CD14-positive monocyte (primary cell): ENCODE results near the gene GTF2A1L. TPM values are rescaled to one million over a fixed set of nuclear protein-coding genes. Genes with fewer than 3 reads are reported as not detected.

Source experiments
- DNase-seq, 3 donors: peaks; one replicate each; pipeline ENCODE4 v3.0.0-alpha.2; 2011 to 2022
- H2AFZ ChIP-seq: 2 replicates; pipeline ENCODE4 v1.6.0; 2012; ENCODE audit warnings: mild to moderate bottlenecking, low read depth, low read length, inconsistent platforms; ENCODE audit not compliant: insufficient read depth, poor library complexity, severe bottlenecking
- H3K27ac ChIP-seq, 2 donors: 1 replicate in 1 of 2; 2 replicates in 1 of 2; pipeline ENCODE4 v1.5.1; 2012 to 2013; ENCODE audit warnings: low read length in 2 of 2, control low read depth in 1 of 2, inconsistent platforms in 1 of 2, low read depth in 1 of 2, mild to moderate bottlenecking in 1 of 2
- H3K27me3 ChIP-seq, 2 donors: one replicate each; pipeline versions ENCODE4 v1.6.0 to v1.6.1; 2011 to 2013; ENCODE audit warnings: low read length in 2 of 2; ENCODE audit not compliant: control insufficient read depth in 2 of 2, insufficient read depth in 2 of 2
- H3K36me3 ChIP-seq, 2 donors: replicated peaks in 1 of 2; 1 replicate in 1 of 2; 2 replicates in 1 of 2; pipeline versions ENCODE4 v1.5.1 to v1.6.1; 2012 to 2013; ENCODE audit warnings: low read length in 2 of 2, control low read depth in 1 of 2, inconsistent platforms in 1 of 2, mild to moderate bottlenecking in 1 of 2; ENCODE audit not compliant: insufficient read depth in 2 of 2, control insufficient read depth in 1 of 2
- H3K4me1 ChIP-seq, 2 donors: 1 replicate in 1 of 2; 2 replicates in 1 of 2; pipeline versions ENCODE4 v1.5.1 to v1.6.1; 2012 to 2013; ENCODE audit warnings: low read length in 2 of 2, control low read depth in 1 of 2, inconsistent platforms in 1 of 2, mild to moderate bottlenecking in 1 of 2, moderate library complexity in 1 of 2; ENCODE audit not compliant: insufficient read depth in 2 of 2, control insufficient read depth in 1 of 2
- H3K4me2 ChIP-seq: replicated peaks from 2 replicates; pipeline ENCODE3; 2012; ENCODE audit warnings: low read length, moderate library complexity, mild to moderate bottlenecking; ENCODE audit not compliant: poor library complexity, severe bottlenecking; ENCODE audit errors: extremely low read depth
- H3K4me3 ChIP-seq, 3 experiments: fragments of 200-600 bp in 1 of 3; sonication (generic) in 1 of 3; replicated peaks in 1 of 3; 1 replicate in 2 of 3; 2 replicates in 1 of 3; pipeline ENCODE4 v1.5.1; 2011 to 2013; ENCODE audit warnings: low read length in 3 of 3, mild to moderate bottlenecking in 3 of 3, control low read depth in 2 of 3, low read depth in 2 of 3, inconsistent platforms in 1 of 3, moderate library complexity in 1 of 3
- H3K79me2 ChIP-seq: 2 replicates; pipeline ENCODE4 v1.6.0; 2012; ENCODE audit warnings: mild to moderate bottlenecking, control low read depth, inconsistent platforms, low read length, moderate library complexity; ENCODE audit not compliant: insufficient read depth
- H3K9ac ChIP-seq: 2 replicates; pipeline ENCODE4 v1.6.0; 2017; ENCODE audit warnings: low read length, mild to moderate bottlenecking; ENCODE audit not compliant: insufficient read depth, poor library complexity, severe bottlenecking
- H3K9me3 ChIP-seq, 2 donors: replicated peaks in 1 of 2; 1 replicate in 1 of 2; 2 replicates in 1 of 2; pipeline versions ENCODE4 v1.5.1 to v1.6.1; 2012 to 2013; ENCODE audit warnings: low read length in 2 of 2, control low read depth in 1 of 2; ENCODE audit not compliant: control insufficient read depth in 1 of 2, insufficient read depth in 1 of 2
- H4K20me1 ChIP-seq: 2 replicates; pipeline ENCODE4 v1.6.0; 2012; ENCODE audit warnings: mild to moderate bottlenecking, low read length, control low read depth, moderate library complexity; ENCODE audit not compliant: insufficient read depth
- H3K27ac Mint-ChIP-seq, 7 donors: one replicate each; pipeline ENCODE4 v1.8.0; 2020; ENCODE audit warnings: mild to moderate bottlenecking in 7 of 7, mixed read lengths in 7 of 7, moderate library complexity in 6 of 7, inconsistent platforms in 2 of 7
- H3K27me3 Mint-ChIP-seq, 3 donors: one replicate each; pipeline ENCODE4 v1.8.0; 2021 to 2022; ENCODE audit warnings: low read depth in 3 of 3, mild to moderate bottlenecking in 3 of 3, mixed read lengths in 3 of 3, moderate library complexity in 3 of 3, inconsistent platforms in 1 of 3
- H3K36me3 Mint-ChIP-seq, 2 donors: one replicate each; pipeline ENCODE4 v1.8.0; 2020; ENCODE audit warnings: mixed read lengths in 2 of 2, inconsistent platforms in 1 of 2, mild to moderate bottlenecking in 1 of 2
- H3K4me1 Mint-ChIP-seq: one replicate; pipeline ENCODE4 v1.8.0; 2020; ENCODE audit warnings: mild to moderate bottlenecking, mixed read lengths
- H3K4me3 Mint-ChIP-seq, 2 donors: one replicate each; pipeline ENCODE4 v1.8.0; 2020; ENCODE audit warnings: mild to moderate bottlenecking in 2 of 2, mixed read lengths in 2 of 2, moderate library complexity in 1 of 2
- H3K9me3 Mint-ChIP-seq, 7 donors: one replicate each; pipeline ENCODE4 v1.8.0; 2020 to 2022; ENCODE audit warnings: mixed read lengths in 7 of 7, mild to moderate bottlenecking in 6 of 7, moderate library complexity in 6 of 7, inconsistent platforms in 2 of 7
- WGBS: methylation state at CpG from one replicate; pipeline ENCODE4 v1.1.5; 2013; ENCODE audit warnings: missing lambda C conversion rate; ENCODE audit not compliant: insufficient coverage; 5-methylcytosine and 5-hydroxymethylcytosine counted together
- intact Hi-C, 2 donors: fragments of 100-400 bp; cut with micrococcal nuclease; formaldehyde crosslinking; loops; one replicate each; pipeline versions ENCODE4 v1.15.0 to v1.15.1; 2023
- polyA plus RNA-seq, 3 donors: library from polyadenylated mRNA; depleted of rRNA in 1 of 3; unstranded in 2 of 3; stranded (reverse) in 1 of 3; fragments of 300-500 nt in 2 of 3; fragments of >200 nt in 1 of 3; fragmentation: Illumina TruSeq in 2 of 3; gene quantifications; 1 replicate in 2 of 3; 2 replicates in 1 of 3; pipeline ENCODE4 v1.2.3, GENCODE V29; 2012 to 2021
- TF ChIP-seq, protein P1 (sequence below): fragments of 200-600 bp; IDR thresholded peaks from one replicate; pipeline ENCODE4 v1.8.0; 2022; ENCODE audit warnings: antibody characterized with exemption, mild to moderate bottlenecking

Gene GTF2A1L
- polyA plus RNA-seq, 3 donors = not detected

GRCh38 chr2:48668992-48669391 lies 51.3 kb downstream of the GTF2A1L start:
- no peaks in the 10 kb centered on the region for H3K4me1 Mint-ChIP-seq
- H3K27ac ChIP-seq = no peak overlapping the region
- intact Hi-C loops = no loop called here
- H3K27me3 ChIP-seq = no peaks in the 10 kb centered on the region
- H3K9me3 ChIP-seq = no peaks in the 10 kb centered on the region
- no peak overlapping the region for H3K9ac ChIP-seq
- no peaks in the 10 kb centered on the region for H3K4me1 ChIP-seq
- H3K79me2 ChIP-seq = no peaks in the 10 kb centered on the region
- H3K4me3 ChIP-seq = no peak overlapping the region
- no peaks in the 10 kb centered on the region for H4K20me1 ChIP-seq
- peaks cover 0 to 5% (median 0%) of the 10 kb centered on the region in 3 donors for H3K27me3 Mint-ChIP-seq
- no peak for DNase-seq
- H3K4me3 Mint-ChIP-seq = no peak overlapping the region
- no CpG with 5 or more reads among the region's 1 CpG for WGBS
- no peaks in the 10 kb centered on the region for H3K36me3 Mint-ChIP-seq
- H3K9me3 Mint-ChIP-seq = peaks cover 0 to 16% (median 4%) of the 10 kb centered on the region in 7 donors
- H3K27ac Mint-ChIP-seq = no peak overlapping the region
- H3K36me3 ChIP-seq = no peaks in the 10 kb centered on the region
- no peak overlapping the region for H2AFZ ChIP-seq
- no peak overlapping the region for H3K4me2 ChIP-seq
- TF ChIP-seq, protein P1, sequence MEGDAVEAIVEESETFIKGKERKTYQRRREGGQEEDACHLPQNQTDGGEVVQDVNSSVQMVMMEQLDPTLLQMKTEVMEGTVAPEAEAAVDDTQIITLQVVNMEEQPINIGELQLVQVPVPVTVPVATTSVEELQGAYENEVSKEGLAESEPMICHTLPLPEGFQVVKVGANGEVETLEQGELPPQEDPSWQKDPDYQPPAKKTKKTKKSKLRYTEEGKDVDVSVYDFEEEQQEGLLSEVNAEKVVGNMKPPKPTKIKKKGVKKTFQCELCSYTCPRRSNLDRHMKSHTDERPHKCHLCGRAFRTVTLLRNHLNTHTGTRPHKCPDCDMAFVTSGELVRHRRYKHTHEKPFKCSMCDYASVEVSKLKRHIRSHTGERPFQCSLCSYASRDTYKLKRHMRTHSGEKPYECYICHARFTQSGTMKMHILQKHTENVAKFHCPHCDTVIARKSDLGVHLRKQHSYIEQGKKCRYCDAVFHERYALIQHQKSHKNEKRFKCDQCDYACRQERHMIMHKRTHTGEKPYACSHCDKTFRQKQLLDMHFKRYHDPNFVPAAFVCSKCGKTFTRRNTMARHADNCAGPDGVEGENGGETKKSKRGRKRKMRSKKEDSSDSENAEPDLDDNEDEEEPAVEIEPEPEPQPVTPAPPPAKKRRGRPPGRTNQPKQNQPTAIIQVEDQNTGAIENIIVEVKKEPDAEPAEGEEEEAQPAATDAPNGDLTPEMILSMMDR = no peak

- H3K4me1 Mint-ChIP-seq = no peaks in the 10 kb centered on the region
- H3K9me3 Mint-ChIP-seq = peaks cover 0 to 9% (median 2%) of the 10 kb centered on the region in 7 donors
- H3K27me3 Mint-ChIP-seq = peaks cover 0 to 2% (median 0%) of the 10 kb centered on the region in 3 donors
- Histone ChIP-seq H2AFZ (no peak overlapping the region), H3K4me1 (no peaks in the 10 kb centered on the region), H3K27me3 (no peaks in the 10 kb centered on the region), H3K4me3 (no peak overlapping the region), H3K9me3 (no peaks in the 10 kb centered on the region), H3K79me2 (no peaks in the 10 kb centered on the region), H3K9ac (no peak overlapping the region), H3K4me2 (no peak overlapping the region), H3K27ac (no peak overlapping the region), H3K36me3 (no peaks in the 10 kb centered on the region), H4K20me1 (no peaks in the 10 kb centered on the region)
- 100% methylated on average over 4 of the region's 4 CpGs for WGBS
- no peak overlapping the region for H3K27ac Mint-ChIP-seq
- DNase-seq = no peak
- TF ChIP-seq, protein P1 = no peak
- intact Hi-C loops = no loop called here
- no peak overlapping the region for H3K4me3 Mint-ChIP-seq
- H3K36me3 Mint-ChIP-seq = no peaks in the 10 kb centered on the region
Observed at GRCh38 chr2:48673581-48673980, 55.9 kb downstream of the GTF2A1L start.
